Measurements from ENCODE around the gene SMPD4. TPM values are rescaled to one million over a fixed set of nuclear protein-coding genes. Genes with fewer than 3 reads are reported as not detected.
"Not testable (repeated sequence)": the region's sequence is repeated elsewhere in the genome, so short reads cannot be mapped to it uniquely, and the experiment has no call there.

SMPD4 gene, protein sequence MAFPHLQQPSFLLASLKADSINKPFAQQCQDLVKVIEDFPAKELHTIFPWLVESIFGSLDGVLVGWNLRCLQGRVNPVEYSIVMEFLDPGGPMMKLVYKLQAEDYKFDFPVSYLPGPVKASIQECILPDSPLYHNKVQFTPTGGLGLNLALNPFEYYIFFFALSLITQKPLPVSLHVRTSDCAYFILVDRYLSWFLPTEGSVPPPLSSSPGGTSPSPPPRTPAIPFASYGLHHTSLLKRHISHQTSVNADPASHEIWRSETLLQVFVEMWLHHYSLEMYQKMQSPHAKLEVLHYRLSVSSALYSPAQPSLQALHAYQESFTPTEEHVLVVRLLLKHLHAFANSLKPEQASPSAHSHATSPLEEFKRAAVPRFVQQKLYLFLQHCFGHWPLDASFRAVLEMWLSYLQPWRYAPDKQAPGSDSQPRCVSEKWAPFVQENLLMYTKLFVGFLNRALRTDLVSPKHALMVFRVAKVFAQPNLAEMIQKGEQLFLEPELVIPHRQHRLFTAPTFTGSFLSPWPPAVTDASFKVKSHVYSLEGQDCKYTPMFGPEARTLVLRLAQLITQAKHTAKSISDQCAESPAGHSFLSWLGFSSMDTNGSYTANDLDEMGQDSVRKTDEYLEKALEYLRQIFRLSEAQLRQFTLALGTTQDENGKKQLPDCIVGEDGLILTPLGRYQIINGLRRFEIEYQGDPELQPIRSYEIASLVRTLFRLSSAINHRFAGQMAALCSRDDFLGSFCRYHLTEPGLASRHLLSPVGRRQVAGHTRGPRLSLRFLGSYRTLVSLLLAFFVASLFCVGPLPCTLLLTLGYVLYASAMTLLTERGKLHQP
- total RNA-seq: 10 to 100 TPM; 65.8 to 69.4 TPM

DNA sequence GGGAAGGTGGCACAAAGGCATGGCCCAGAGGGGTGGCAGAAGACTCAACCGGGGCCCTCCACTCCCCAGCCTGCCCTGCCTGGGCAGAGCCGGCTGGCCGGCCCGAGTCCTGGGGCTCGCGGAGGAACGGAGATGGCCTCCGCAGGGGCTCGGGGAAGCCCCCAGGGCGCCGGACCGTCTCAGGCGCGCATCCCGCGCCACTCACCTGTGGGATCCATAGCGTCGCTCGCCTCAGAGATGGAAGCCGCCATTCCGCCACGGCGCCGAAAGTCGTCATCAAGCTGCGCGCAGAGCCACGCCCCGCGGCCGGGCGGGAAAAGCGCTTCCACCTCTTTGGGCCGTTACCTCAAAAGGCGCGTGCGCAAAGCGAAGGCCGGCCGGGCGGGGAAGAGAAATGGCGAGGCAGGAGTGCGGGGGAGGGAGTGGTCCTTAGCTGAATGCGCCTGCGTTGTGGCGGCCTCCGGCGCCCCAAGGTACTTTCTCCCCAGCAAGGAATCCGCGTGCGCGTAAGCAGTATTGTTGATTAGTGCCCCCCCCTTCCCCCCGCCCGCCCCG, at the start of gene SMPD4:
Gene SMPD4, minus strand, starts transcription at position 278 of the 555 bp plus-strand sequence. CDS start 5,010 bp downstream, outside the sequence.
- H3K4me1 Mint-ChIP-seq (ENCODE audit: low read depth): peaks cover 23% of the 10 kb centered on the region
- intact Hi-C loops (cut with micrococcal nuclease): loop anchor here (5.0 kb wide), 3 partner anchors 34 to 911 kb away; partner anchors contain the start of genes CCDC74B, FAM168B and GPR148
- H3K27me3 Mint-ChIP-seq: no peaks in the 10 kb centered on the region
- POLR2A ChIA-PET: interaction anchor here (0.8 to 1.8 kb wide), 4 partner anchors 11 to 189 kb away, joined by 3 to 20 read pairs (median 3); partner anchors contain the start of gene IMP4
- DNase-seq: peak; percentile 98
- H3K4me3 Mint-ChIP-seq: peak within 1 kb of the TSS; percentile 92
- no peaks in the 10 kb centered on the region for H3K9me3 Mint-ChIP-seq
- peak within 1 kb of the TSS; percentile 94 for H3K27ac Mint-ChIP-seq
- CTCF ChIA-PET: interaction anchor here (0.6 to 3.2 kb wide), 9 partner anchors 11 to 1347 kb away, joined by 3 to 26 read pairs (median 3); partner anchors contain the start of gene IMP4
- peaks cover 10% of the 10 kb centered on the region for H3K36me3 Mint-ChIP-seq

DNA sequence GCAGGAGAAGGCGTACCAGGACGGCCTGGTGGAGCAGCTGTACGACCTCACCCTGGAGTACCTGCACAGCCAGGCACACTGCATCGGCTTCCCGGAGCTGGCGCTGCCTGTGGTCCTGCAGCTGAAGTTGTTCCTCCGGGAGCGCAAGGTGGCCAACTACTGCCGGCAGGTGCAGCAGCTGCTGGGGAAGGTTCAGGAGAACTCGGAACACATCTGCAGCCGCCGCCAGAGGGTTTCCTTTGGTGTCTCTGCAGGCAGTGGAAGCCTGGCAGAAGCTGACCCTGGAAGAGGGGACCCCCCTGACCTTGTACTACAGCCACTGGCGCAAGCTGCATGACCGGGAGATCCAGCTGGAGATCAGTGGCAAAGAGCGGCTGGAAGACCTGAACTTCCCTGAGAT, 49.5 kb upstream of the SMPD4 start:
- H3K27me3 Mint-ChIP-seq; H3K4me3 Mint-ChIP-seq; DNase-seq; H3K27ac Mint-ChIP-seq; intact Hi-C loops (cut with micrococcal nuclease); H3K9me3 Mint-ChIP-seq; H3K36me3 Mint-ChIP-seq; POLR2A ChIA-PET; H3K4me1 Mint-ChIP-seq (ENCODE audit: low read depth); CTCF ChIA-PET: not testable (repeated sequence)

DNA sequence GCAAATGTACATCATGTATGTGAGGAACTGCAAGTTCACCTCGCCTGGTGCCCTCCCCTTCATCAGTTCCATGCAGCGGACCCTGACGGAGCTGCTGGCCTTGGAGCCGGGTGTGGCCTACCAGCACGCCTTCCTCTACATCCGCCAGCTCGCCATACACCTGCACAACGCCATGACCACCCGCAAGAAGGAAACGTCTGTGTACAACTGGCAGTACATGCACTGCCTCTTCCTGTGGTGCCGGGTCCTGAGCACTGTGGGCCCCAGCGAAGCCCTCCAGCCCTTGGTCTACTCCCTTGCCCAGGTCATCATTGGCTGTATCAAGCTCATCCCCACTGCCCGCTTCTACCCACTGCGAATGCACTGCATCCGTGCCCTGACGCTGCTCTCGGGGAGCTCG, 49.0 kb upstream of the SMPD4 start:
- CTCF ChIA-PET; intact Hi-C loops (cut with micrococcal nuclease); H3K27me3 Mint-ChIP-seq; H3K9me3 Mint-ChIP-seq; DNase-seq; POLR2A ChIA-PET; H3K36me3 Mint-ChIP-seq; H3K4me1 Mint-ChIP-seq (ENCODE audit: low read depth); H3K27ac Mint-ChIP-seq; H3K4me3 Mint-ChIP-seq: not testable (repeated sequence)

DNA sequence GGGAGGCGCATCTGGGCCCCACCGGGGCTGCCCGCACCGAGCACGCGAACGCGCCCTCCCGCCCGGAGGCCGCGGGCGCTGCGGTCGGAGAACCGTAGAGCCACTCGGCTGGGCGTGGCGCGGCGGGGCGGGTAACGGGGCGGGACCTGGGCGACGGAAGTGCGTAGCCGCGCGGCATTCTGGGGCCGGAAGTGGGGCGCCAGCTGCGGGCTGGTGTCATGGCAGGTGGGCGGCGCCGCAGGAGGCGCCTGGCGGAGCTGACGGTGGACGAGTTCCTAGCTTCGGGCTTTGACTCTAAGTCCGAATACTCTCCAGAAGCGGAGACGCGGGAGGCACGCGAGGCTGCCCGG, 47.7 kb upstream of the SMPD4 start:
- DNase-seq: peak; percentile 33
- H3K4me3 Mint-ChIP-seq; H3K36me3 Mint-ChIP-seq; CTCF ChIA-PET; H3K4me1 Mint-ChIP-seq (ENCODE audit: low read depth); POLR2A ChIA-PET; H3K9me3 Mint-ChIP-seq; H3K27ac Mint-ChIP-seq; intact Hi-C loops (cut with micrococcal nuclease); H3K27me3 Mint-ChIP-seq: not testable (repeated sequence)

DNA sequence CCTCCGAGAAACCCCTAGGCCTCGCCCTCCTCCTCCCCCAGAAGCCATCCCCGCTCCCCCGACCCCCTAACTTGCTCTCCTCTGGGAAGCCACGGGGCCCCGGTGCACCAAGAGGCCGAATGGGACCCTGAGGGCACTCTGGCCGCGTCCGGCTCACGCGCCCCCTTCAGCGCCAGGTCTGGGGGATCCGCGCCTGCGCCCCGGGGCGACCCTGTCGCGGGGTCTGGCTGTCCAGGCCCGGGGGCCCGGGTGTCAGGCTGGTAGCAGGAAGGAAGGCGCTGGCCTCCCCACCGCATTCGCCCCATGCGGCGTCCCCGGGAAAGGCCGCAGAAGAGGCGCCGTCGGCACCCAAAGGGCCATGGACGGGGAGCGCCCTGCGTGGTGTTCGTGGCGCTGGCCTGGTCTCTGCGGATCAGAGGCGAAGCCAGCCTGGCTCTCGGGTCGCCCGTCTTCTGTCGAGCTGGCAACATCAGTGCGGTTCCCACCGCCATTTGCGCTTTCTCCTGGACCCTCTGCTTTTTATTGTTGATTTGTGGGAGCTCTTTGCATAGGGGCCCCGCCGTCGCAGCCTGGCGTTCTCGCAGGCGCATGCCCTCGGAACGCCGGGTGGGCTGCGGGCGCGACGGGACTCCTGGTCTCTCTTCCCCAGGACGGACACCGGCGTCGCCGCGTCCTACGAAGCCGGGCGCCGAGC, 47.2 kb upstream of the SMPD4 start:
- H3K9me3 Mint-ChIP-seq; H3K36me3 Mint-ChIP-seq; H3K27ac Mint-ChIP-seq; DNase-seq; POLR2A ChIA-PET; intact Hi-C loops (cut with micrococcal nuclease); H3K27me3 Mint-ChIP-seq; H3K4me1 Mint-ChIP-seq (ENCODE audit: low read depth); CTCF ChIA-PET; H3K4me3 Mint-ChIP-seq: not testable (repeated sequence)

DNA sequence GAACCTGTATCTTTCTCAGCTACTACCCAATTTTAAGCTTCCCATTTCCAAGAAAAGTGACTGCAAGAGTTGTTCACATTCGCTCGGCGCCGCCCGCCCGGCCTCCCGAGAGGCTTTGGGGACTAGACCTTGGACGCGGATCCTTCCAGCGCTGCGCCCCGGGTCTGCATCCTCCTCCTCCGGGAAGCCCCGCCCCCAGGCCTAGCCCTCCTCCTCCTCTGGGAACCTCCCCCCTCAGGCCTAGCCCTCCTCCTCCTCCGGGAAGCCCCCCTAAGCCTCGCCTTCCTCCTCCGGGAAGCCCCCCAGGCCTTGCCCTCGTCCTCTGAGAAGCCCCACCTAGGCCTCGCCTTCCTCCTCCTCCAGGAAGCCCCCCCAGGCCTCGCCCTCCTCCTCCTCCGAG, 46.6 kb upstream of the SMPD4 start:
- H3K27ac Mint-ChIP-seq; intact Hi-C loops (cut with micrococcal nuclease); H3K4me1 Mint-ChIP-seq (ENCODE audit: low read depth); H3K4me3 Mint-ChIP-seq; CTCF ChIA-PET; DNase-seq; POLR2A ChIA-PET; H3K9me3 Mint-ChIP-seq; H3K27me3 Mint-ChIP-seq; H3K36me3 Mint-ChIP-seq: not testable (repeated sequence)

DNA sequence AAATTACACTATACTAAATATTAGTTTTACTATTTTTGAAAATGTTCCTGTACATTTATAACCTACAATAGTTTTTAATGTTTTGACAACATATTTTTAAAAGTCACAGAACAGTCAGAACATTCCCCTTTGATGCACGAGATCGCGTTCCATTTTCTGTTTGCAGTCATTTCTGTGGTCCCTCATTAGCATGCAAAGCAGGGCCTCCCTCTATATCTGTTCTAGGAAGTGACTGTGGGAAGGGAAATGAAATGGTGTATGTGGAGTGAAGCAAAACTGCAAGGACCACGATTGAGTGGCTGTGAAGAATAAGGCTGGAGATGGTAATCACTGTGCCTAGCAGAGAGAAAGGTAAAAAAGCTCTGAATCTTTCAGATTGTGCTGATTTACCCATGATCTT, 41.1 kb upstream of the SMPD4 start:
- H3K4me1 Mint-ChIP-seq (ENCODE audit: low read depth); H3K4me3 Mint-ChIP-seq; H3K36me3 Mint-ChIP-seq; intact Hi-C loops (cut with micrococcal nuclease); H3K9me3 Mint-ChIP-seq; POLR2A ChIA-PET; DNase-seq; H3K27ac Mint-ChIP-seq; CTCF ChIA-PET: not testable (repeated sequence)
- H3K27me3 Mint-ChIP-seq: peaks cover 13% of the 10 kb centered on the region

DNA sequence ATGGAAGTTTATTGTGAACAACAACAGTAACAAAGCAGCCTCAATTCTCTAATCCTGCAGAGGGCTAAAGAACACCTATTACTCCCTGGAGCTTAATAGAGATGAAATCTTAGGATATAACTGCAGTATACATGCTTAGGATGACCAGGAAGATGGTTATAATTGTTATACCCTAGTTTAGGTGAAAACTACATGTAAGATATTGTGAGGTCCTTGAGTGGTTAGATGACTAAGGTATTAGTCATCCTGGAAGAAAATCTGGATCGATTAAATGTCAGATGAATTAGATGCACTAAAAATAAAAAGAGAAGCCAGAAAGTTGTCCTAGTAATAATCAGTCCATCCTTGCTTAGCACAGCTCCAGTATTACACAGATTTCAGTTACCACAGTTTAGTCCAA, 39.1 kb upstream of the SMPD4 start:
- H3K27ac Mint-ChIP-seq; H3K9me3 Mint-ChIP-seq; CTCF ChIA-PET; DNase-seq; POLR2A ChIA-PET; H3K36me3 Mint-ChIP-seq; H3K4me3 Mint-ChIP-seq; H3K4me1 Mint-ChIP-seq (ENCODE audit: low read depth); intact Hi-C loops (cut with micrococcal nuclease): not testable (repeated sequence)
- H3K27me3 Mint-ChIP-seq: peaks cover 17% of the 10 kb centered on the region

DNA sequence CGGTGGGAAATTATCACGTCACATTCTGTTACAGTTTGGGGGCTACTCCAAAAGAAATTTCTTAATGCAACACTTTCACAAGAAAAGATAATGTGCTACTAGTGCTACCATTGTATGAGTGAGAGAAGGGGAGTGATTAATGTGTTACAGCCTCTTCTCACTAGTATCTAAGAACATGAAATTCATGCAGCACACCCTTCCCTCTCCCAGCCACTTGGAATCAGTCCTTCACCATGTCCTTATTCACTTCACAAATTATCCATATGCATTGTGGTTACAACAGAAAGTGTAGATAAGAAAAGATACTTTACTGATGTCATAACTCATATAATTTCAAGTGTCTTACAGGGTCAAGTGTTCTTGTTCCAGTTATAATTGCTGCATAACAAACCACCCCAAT, 37.7 kb upstream of the SMPD4 start:
- H3K36me3 Mint-ChIP-seq; CTCF ChIA-PET; POLR2A ChIA-PET; DNase-seq; intact Hi-C loops (cut with micrococcal nuclease); H3K4me1 Mint-ChIP-seq (ENCODE audit: low read depth); H3K9me3 Mint-ChIP-seq; H3K27ac Mint-ChIP-seq; H3K4me3 Mint-ChIP-seq: not testable (repeated sequence)
- H3K27me3 Mint-ChIP-seq: peaks cover 17% of the 10 kb centered on the region

DNA sequence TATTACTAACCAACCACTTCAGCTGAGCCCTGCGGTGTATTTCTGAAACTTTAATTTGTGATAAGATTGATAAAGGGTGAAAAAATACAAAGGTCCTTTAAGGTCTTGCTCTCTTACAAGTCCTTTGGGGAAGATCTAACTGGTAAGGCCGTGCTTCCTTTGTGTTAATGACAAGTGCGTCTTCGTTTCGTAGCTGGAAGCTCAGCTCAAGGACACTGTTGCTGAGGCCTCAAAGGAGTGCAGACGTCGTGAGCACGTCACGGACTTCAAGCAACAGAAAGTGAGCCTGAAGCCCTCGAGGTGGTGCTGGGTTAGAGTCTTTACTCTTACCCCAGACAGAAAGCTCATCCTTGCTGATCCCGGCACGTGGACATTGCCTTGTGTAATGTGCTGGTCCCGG, 25.6 kb upstream of the SMPD4 start:
- H3K36me3 Mint-ChIP-seq; H3K4me3 Mint-ChIP-seq; POLR2A ChIA-PET; H3K4me1 Mint-ChIP-seq (ENCODE audit: low read depth); intact Hi-C loops (cut with micrococcal nuclease); H3K27me3 Mint-ChIP-seq; H3K27ac Mint-ChIP-seq; H3K9me3 Mint-ChIP-seq; CTCF ChIA-PET; DNase-seq: not testable (repeated sequence)

DNA sequence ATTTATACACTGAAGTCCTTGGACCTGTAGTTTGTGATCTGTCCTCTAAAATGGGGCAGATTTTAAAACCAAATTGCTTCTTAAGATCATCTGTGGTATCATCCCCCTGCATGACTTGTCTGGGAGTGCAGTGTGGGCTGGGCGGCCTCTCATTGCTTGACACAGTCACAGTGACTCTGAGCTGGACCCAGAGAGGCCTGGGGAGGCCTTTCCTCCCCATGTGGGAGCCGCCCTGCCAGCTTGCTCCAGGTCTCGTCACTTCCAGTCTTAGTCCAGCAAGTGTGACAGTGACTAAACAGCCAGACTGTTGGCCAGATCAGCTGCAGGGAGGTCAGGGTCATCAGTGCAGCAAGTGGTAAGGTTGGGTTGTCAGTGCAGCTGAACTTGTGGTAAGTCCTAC, 21.7 kb upstream of the SMPD4 start:
- CTCF ChIA-PET; DNase-seq; H3K36me3 Mint-ChIP-seq; POLR2A ChIA-PET; H3K4me3 Mint-ChIP-seq; H3K9me3 Mint-ChIP-seq; H3K27me3 Mint-ChIP-seq; H3K27ac Mint-ChIP-seq; intact Hi-C loops (cut with micrococcal nuclease); H3K4me1 Mint-ChIP-seq (ENCODE audit: low read depth): not testable (repeated sequence)

DNA sequence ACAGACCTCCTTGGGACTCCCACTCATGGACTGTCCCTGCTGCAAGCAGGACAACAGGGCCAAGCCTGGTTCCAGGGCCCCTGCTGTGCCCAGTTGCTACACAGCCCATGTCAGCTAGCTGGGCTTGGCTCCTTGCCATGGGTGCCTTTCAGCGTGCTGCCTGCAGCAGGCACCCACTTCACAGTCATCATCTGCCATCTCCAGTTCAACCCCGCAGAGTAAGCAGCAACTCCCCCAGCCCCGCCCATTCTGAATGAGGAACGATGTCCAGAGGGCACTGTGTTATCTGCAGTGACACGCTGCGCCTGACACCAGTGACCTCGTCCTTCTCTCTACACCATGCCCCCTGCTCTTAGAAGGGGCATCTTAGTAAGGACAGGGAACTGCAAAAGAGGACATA, 21.1 kb upstream of the SMPD4 start:
- H3K36me3 Mint-ChIP-seq; H3K27me3 Mint-ChIP-seq; H3K27ac Mint-ChIP-seq; DNase-seq; H3K4me1 Mint-ChIP-seq (ENCODE audit: low read depth); CTCF ChIA-PET; POLR2A ChIA-PET; H3K4me3 Mint-ChIP-seq; intact Hi-C loops (cut with micrococcal nuclease); H3K9me3 Mint-ChIP-seq: not testable (repeated sequence)
